HG03520 (cell line): ENCODE results near the gene CCDC171.
"Not testable (repeated sequence)": the region's sequence is repeated elsewhere in the genome, so short reads cannot be mapped to it uniquely, and the experiment has no call there.

Experiments used
- ATAC-seq: cut with Tn5 transposase; IDR thresholded peaks from one replicate; pipeline ENCODE4 v1.9.1; 2021; ENCODE audit warnings: mild to moderate bottlenecking, moderate library complexity; ENCODE audit not compliant: unreplicated experiment

Gene CCDC171

DNA sequence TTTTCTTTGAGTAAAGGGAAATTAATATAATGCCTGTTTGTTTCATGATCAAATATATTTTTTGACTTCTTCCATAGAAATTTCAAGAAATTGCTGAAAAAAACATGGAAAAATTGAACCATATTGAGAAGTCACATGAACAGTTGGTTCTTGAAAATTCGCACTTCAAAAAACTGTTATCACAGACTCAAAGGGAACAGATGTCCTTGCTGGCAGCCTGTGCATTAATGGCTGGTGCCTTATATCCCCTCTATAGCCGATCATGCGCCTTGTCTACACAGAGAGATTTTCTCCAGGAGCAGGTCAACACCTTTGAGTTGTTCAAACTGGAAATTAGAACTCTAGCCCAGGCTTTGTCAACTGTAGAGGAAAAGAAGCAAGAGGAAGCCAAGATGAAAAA lies 191.4 kb downstream of the CCDC171 start:
- no peak for ATAC-seq

DNA sequence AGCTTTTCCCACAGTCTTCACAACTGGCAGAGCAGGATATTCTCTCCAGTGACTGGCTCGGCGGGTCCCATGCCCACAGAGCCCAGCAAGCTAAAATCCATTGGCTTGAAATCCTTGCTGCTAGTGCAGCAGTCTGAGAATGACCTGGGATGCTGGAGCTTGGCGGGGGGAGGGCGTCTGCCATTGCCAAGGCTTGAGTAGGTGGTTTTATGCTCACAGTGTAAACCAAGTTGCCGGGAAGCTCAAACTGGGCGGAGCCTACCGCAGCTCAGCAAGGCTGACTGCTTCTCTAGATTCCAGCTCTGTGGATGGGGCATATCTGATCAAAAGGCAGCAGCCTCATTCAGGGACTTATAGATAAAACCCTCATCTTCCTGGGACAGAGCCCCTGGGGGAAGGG lies 194.1 kb downstream of the CCDC171 start:
- no peak for ATAC-seq

DNA sequence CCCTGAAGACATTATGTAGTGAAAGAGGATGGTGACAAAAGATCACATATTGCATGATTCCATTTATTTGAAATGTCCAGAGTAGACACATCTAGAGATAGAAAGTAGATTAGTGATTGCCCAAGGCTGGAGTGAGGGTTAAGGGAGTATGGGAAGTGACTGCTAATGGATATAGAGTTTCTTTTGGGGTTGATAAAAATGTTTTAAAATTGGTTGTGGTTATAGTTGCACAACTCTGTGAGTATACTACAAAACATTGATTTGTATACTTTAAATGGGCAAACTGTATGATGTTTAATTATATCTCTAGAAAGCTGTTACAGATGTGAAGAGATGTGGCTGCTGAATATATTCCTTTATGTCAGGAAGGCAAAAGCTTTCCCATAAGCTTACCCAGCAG lies 202.8 kb downstream of the CCDC171 start:
- no peak for ATAC-seq

DNA sequence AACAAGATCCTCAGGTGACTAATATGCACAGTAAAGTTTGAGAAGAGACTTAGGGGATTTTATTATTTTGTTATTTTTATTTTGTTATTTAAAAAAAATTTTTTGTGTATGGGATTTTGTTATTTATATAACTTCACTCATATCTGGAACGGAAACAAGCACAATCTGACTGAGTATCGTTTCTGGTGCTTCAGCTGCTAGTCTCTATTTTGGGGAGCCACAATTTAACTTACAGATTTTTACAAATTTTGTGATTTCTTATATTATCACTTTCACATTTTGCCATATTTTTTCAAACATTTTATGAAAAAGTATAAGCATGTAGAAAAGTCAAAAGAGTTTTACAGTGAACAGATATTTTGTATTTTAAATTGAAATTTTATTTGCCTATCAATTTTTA lies 208.7 kb downstream of the CCDC171 start:
- no peak for ATAC-seq

DNA sequence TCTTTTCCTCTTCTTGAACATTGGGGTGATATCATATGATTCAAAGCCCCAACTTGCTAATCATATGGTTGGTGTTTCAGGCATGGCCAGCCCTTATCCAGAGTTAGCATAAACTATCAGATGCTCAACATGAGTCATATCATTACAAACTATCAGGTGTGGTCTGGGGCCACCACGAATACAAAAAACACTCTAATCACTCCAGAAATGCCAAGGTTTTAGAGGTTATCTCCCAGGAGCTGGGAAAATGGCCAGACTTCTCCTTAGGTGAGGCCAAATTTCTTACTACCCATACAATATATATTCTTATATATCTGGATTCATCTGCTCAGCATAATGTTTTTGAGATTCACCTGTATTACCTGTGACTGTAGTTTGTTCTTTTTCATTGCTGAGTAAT lies 210.5 kb downstream of the CCDC171 start:
- no peak for ATAC-seq

DNA sequence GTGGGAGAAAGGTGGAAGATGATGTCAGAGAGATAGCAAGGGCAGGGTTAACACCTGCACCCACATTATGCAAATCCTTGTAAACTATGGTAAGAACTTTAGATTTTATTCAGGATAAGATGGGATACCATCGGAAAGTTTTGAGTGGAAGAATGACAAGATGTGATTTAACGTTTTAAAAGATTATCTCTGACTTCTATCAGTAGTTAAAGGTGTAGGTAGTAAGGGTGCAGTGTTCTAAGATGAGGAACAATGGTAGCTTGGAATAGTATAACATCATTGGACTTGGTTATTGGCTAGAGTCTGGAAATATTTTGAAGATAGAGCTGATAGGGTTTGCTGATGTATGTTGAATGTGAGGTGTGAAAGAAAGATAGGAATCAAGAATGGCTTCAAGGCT lies 211.3 kb downstream of the CCDC171 start:
- no peak for ATAC-seq

DNA sequence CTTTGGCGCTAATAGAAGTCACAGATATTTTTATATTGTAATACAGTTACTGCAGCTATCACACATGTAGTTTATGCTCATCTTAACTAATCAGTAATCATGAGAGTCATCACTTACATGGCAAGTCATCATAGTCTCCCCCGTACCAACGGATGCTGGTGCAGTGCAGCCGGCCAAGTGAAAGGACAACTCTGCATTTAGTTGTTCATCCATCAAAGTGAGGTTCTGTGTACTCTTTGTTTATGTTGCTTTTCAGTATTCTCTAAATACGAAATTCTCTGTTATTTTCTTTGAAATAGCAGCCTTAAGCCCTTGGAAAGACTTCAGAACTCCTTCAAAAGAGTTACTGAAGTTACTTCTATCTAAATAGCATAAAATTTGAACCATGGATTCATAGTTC lies 216.7 kb downstream of the CCDC171 start:
- no peak for ATAC-seq

DNA sequence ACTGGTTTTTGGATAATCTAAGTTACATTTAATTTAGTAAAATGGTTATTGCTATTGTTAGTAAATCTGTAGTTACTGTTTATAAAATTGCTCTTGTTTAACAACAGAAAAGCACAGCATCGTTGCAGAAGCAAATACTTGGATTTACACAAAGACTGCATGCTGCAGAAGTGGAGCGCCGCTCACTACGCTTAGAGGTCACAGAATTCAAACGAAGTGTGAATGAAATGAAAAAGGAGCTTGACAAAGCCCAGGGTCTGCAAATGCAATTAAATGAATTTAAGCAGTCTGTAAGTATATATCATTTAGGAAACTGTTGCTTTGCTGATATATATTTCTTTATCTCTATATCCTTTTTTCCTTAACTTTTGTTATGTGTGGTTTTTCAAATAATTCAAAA lies 226.0 kb downstream of the CCDC171 start:
- ATAC-seq: no peak

DNA sequence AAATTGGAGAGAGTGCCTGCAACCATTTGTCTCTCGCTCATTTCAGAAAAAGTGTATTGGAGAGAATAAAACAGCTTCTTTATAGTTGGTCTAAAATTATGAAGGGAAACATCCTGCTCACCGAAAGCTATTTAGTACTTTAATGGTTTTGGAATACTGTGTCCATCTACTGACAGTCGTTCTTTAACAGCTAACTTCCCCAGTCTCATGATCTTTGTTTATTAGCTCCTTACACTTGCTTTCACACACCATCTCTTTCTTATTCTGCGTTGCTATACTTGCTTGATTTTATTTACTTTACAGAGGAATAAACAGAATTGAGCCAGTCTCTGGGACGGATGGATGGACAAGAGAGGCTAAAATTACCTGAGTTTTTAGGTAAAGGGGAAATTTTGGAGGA lies 229.3 kb downstream of the CCDC171 start:
- no peak for ATAC-seq

DNA sequence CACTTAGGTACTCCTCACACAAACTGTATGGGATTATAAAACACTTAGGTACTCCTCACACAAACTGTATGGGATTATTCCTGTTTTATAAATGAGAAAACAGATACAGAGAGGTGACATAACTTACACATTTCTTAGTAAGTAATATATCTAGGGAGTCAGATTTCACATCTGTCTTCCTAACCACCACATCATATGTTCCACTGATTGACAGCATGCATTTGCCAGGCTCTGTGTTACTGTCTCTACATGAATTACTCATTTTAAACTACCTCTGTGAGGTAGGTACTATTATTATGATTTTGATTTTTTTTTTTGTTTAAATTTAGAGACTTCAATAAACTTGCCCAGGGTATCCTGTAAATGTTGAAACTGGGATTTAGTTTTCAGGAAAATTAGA lies 232.7 kb downstream of the CCDC171 start:
- no peak for ATAC-seq

DNA sequence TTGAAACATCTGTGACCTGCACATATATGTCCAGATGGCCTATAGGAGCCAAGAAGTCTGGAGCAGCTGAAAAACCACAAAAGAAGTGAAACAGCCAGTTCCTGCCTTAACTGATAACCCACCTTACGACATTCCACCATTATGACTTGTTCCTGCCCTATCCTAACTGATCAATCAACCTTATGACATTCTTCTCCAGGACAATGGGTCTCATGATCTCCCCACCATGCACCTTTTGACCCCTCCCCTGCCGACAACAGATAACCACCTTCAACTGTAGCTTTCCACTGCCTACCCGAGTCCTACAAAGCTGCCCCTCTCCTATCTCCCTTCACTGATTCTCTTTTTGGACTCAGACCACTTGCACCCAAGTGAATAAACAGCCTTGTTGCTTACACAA lies 233.8 kb downstream of the CCDC171 start:
- ATAC-seq: no peak

DNA sequence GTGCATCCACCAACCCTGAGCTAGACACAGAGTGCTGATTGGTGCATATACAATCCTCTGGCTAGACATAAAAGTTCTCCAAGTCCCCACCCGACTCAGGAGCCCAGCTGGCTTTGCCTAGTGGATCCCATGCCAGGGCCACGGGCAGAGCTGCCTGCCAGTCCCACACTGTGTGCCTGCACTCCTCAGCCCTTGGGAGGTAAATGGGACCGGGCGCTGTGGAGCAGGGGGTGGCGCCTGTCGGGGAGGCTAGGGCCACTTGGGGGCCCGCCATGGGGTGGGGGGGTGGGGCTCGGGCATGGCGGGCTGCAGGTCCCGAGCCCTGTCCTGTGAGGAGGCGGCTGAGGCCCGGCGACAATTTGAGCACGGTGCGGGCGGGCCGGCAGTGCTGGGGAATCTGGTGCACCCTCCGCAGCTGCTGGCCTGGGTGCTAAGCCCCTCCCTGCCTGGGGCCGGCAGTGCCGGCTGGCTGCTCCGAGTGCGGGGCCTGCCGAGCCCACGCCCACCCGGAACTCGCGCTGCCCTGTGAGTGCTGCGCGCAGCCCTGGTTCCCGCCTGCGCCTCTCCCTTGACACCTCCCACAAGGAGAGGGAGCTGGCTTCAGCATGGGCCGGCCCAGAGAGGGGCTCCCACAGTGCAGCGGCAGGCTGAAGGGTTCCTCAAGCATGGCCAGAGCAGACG lies 257.5 kb downstream of the CCDC171 start:
- ATAC-seq: not testable (repeated sequence)

DNA sequence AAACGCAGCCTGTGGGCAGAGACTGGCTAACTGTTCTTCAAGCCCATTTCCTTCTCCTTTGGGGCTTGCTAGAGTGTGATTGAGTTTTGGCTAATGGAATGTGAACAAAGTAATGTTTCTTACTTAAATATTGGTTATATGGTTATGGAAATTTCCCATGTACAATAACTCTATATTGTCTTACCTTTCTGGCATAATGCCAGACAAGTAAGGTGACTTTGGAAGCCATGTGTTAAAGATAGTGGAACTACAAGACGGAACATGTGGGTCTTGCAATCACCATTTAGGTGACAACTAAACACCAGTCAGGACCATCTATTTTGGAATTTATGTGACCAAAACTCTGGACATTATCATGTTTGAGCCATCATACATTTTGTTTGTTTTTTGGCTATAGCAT lies 260.2 kb downstream of the CCDC171 start:
- no peak for ATAC-seq

DNA sequence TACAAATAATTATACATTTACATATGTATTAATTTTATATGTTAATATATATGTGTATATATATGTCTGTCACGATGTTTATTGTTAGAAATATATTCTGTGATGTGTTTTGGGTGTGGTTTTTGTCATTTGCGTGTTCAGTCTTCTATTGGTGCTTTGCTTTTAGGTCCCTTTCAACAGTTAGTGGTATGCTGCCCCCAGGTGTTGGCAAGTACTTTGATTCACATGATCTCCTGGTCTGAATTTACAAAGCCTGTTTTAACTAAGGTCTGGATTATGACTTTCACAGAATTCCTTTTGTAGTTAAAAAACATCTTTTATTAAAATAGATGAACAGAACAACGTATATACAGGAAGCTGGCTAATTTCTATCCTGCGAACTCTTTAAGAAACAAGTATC lies 271.5 kb downstream of the CCDC171 start:
- no peak for ATAC-seq

DNA sequence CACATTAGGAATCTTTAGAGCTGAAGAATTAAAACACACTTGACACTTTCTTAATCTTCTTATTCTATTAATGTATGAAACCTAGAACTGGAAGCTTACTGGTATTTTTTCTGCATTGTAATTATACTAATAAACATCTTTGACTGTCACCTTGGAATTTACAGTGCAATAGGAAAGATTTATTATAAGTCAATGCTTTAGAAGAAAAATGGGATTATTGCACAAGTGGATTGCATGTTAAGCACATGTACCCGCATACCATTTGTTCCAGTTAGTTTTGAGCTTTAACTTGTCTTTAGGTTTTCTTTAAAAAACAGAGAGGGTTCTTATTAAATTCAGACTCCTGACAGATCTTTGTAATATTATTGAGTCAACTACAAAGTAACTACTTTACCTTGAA lies 278.5 kb downstream of the CCDC171 start:
- no peak for ATAC-seq

DNA sequence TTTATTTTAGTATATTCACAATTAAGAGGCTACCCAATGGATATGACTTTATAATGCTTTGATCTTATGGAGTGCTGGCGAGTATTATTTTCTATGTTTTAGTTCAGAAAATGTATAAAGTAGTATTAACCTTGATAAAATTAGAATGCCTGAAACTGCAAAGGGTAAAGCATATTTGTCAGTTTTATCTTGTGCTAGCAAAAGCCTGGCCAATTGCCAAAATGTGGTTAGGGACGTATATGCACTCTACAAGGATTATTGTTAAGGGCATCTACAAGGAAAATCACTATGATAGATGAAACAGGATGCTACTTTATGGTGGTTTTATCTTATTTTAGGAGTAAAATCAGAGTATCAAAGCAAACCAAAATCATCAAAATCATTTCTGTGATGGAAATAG lies 281.7 kb downstream of the CCDC171 start:
- no peak for ATAC-seq

DNA sequence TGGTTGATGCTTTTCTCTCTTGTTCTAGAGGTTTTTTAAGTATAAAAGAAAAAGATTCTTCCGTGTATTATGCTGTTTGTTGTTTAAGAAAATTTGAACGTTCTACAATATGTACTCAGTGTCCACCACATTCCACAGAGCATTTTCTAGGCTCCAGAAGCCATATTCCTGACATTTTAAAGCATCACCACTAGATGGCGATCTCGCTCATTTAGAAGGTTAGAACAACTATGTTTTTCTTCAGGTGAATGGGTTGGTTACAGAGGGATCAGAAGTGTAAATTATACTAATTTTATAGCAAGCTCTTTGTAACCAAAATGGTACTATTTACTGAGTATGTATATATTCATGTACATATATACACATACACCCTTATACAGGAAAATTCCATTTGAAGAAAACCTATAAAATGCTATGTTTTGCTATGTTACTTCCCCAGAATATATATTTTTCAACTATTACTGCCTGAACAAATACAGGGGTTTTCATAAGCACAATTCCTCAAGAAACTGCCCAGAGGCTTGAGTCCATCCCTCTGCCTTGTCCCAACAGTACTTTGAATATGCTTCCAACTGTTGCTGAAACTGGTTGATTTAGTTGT lies 284.3 kb downstream of the CCDC171 start:
- peak; percentile 67 for ATAC-seq

DNA sequence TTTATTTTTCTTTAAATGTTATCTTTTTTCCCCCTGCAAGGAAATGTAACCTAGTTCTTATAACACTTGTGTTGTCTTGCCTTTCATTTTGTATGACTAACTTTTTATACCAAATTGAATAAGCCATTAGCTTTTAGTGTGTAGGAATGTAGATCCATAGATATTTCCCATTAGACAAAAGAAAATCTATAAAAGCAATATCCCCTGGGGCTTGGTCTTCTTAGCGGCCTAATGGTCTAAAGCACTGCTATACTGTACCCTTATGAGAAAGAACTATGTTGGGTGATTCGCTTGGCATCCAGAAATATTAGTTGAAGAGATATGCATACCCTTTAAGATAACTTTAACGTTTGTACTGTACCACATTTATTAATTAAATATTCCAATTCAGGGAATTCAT lies 289.2 kb downstream of the CCDC171 start:
- no peak for ATAC-seq

DNA sequence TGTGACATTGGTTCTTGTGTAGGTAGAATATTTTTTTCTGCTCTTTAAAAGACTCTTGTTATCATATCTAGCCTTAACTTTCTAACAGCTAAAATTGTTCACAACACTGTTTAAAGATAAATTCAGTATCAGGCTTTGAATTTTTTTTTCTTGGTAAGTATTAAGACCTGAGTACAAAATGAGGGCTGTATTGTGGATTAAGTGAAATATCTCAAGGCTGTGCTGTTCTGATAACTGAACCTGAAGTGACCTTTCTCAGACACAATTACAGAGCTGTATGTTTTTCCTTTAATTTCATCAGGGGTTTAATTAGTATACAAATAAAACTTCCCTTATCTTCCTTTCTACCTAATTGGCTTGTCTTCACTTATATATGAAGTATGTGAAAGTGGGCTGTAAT lies 290.5 kb downstream of the CCDC171 start:
- no peak for ATAC-seq

DNA sequence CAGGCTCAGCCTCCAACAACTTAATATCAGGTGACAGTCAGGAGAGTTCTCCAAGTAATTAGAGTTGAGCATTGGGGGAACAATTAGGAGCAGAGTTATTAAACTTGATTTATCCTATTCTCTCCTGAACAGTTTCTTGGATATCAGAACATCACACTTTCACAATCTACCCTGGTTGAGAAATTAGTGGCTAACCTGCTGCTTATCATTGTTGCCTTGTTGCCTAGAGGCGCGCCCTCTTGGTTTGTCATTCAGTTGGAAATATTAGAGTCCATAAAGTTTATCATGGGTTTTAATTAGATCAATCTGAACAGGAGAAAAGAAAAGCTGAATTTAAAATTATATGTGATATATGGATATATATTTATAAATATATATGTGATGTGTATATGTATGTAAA lies 291.1 kb downstream of the CCDC171 start:
- ATAC-seq: no peak

DNA sequence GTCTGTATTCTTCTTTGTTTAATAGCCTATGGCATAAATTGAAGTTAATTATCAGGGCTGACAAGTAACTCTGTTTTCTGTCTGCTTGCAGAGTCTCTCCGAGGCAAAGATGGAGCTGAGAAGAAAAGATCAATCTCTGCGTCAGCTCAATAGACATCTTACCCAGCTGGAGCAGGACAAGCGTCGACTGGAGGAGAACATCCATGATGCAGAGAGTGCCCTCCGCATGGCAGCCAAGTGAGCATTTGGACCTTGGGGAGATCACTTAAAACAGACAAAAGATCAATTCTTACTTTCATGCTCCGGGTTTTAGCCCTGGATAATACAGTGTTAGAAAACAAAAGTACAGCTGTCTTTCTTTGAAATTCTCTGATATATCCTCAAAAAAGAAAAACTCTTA lies 293.8 kb downstream of the CCDC171 start:
- ATAC-seq: no peak

DNA sequence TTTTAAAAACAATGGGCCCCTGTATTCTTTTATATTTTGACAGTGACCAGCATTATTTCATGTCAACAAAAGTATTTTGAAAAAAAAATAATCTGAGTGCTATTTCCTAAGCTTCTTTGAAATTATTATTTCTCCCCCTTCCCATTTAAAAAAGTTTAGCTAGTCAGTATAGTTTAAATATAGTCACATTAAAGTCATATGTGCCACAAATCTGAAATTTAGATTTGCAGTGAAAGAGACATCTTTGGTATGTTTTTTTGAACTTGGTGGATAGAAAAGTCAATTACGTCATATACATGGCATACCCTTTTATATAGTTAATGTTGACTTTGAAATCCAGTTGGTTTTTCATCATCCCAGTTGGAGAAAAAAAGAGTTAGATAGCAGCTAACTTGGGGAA lies 297.0 kb downstream of the CCDC171 start:
- no peak for ATAC-seq

DNA sequence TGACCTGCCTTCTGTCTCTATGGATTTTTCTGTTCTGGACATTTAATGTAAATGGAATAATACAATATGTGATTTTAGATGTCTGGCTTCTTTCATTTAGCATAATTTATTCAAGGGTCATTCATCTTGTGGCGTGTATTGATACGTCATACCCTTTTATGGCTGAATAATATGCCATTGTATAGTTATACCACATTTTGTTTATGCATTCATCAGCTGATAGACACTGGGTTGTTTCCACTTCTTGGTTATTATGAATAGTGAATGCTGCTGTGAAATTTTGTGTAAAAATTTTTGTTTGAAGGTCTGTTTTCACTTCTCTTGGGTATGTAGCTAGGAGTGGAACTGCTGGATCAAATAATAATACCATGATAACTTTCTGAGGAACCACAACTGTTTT lies 298.9 kb downstream of the CCDC171 start:
- ATAC-seq: no peak
